Pancreas (tissue), 10 donors: ENCODE results near the gene RCAN1. TPM values are rescaled to one million over a fixed set of nuclear protein-coding genes. Genes with fewer than 3 reads are reported as not detected.
"Not testable (repeated sequence)": the region's sequence is repeated elsewhere in the genome, so short reads cannot be mapped to it uniquely, and the experiment has no call there.

Source experiments
- ATAC-seq, 4 donors: fragments of 200-7000 bp; cut with Tn5 transposase; one replicate each; pipeline versions ENCODE4 v1.8.0 to v1.9.1; 2020; ENCODE audit warnings: mild to moderate bottlenecking in 4 of 4, moderate library complexity in 4 of 4
- DNase-seq, 6 donors: peaks; one replicate each; pipeline ENCODE4 v3.0.0-alpha.2; 2020
- FAIRE-seq: peaks from 2 replicates; lab custom pipeline; 2012; peaks lifted over from hg19 to GRCh38; lab: Jason Lieb, UNC
- H3K27ac ChIP-seq, 4 donors: fragments of 200-600 bp; sonication (generic); 1 replicate in 3 of 4; 2 replicates in 1 of 4; pipeline versions ENCODE4 v1.5.0 to v1.8.0; 2020
- H3K27me3 ChIP-seq, 4 donors: fragments of 200-600 bp; one replicate each; pipeline ENCODE4 v1.8.0; 2021
- H3K36me3 ChIP-seq, 3 donors: fragments of 200-600 bp; sonication (generic) in 1 of 3; one replicate each; pipeline versions ENCODE4 v1.5.0 to v1.8.0; 2020 to 2021
- H3K4me1 ChIP-seq, 3 donors: fragments of 200-600 bp; one replicate each; pipeline ENCODE4 v1.8.0; 2021
- H3K4me3 ChIP-seq, 4 donors: fragments of 200-600 bp; sonication (generic) in 2 of 4; one replicate each; pipeline versions ENCODE4 v1.5.0 to v1.8.0; 2020 to 2021
- H3K9me3 ChIP-seq, 4 donors: fragments of 200-600 bp; one replicate each; pipeline ENCODE4 v1.8.0; 2021
- CTCF ChIP-seq, 4 donors: fragments of 200-600 bp; sonication (generic) in 3 of 4; IDR thresholded peaks; one replicate each; pipeline versions ENCODE4 v1.5.0 to v1.8.0; 2021; ENCODE audit warnings: antibody characterized with exemption in 4 of 4
- WGBS, 2 donors: extraction: QIAGEN DNeasy Blood & Tissue Kit; methylation state at CpG; one replicate each; pipeline ENCODE4 v1.1.7; 2013; 5-methylcytosine and 5-hydroxymethylcytosine counted together
- intact Hi-C, 3 donors: fragments of 100-400 bp; cut with DNase I; formaldehyde crosslinking; loops; one replicate each; pipeline versions ENCODE4 v1.11.1 to v1.14.2; 2022
- polyA plus RNA-seq, 2 donors: library from polyadenylated mRNA; stranded (reverse); fragments of 200-250 nt; gene quantifications; one replicate each; pipeline ENCODE4 v1.2.3, GENCODE V29; 2013
- total RNA-seq, 6 donors: library from RNA; stranded (reverse); fragmentation: NEBNext Ultra II Directional in 4 of 6; extraction: Animal tissue kit (Norgen Biotek cat#: 25700) in 4 of 6; gene quantifications; one replicate each; pipeline versions ENCODE4 v1.2.1 to v1.2.4, GENCODE V29; 2021 to 2023
- donor health status: healthy with polysubstance abuse.
- donor health status: DM: no; HTN: no; CAD: no; lungs with moderate emphysema.
- donor health status: DM: no; HTN: no; CAD: no.
- donor health status: control.
- donor health status: control.
- donor health status: Bipolar disorder and iron deficiency.
- donor health status: DM: yes; HTN: yes; CAD: no.
- donor health status: DM: no; HTN: no; CAD: no.
- donor health status: DM: no; HTN: no; CAD: no.
- donor health status: DM: yes; HTN: yes; CAD: no.

RCAN1 gene
- total and polyA plus RNA-seq, 8 donors = 9.5 to 19.7 (median 14.7) TPM

- 69 to 77% methylated on average over 2 of the region's 2 CpGs for WGBS, 2 donors
- no peak overlapping the region for H3K27ac ChIP-seq
- peaks cover 0 to 5% (median 5%) of the 10 kb centered on the region in 3 donors for H3K4me1 ChIP-seq
- intact Hi-C loops = no loop called here
- no peak for TF ChIP-seq CTCF (IDR thresholded peaks at IDR 0.05)
- DNase-seq (peak in 1 of 6 donors; percentile 34), FAIRE-seq (no peak), ATAC-seq (no peak)
- no peaks in the 10 kb centered on the region for H3K9me3 ChIP-seq
- no peaks in the 10 kb centered on the region for H3K27me3 ChIP-seq
- H3K36me3 ChIP-seq = no peaks in the 10 kb centered on the region
- no peak overlapping the region for H3K4me3 ChIP-seq
Measured at GRCh38 chr21:34612557-34612956, 2.4 kb downstream of the RCAN1 start.

DNA sequence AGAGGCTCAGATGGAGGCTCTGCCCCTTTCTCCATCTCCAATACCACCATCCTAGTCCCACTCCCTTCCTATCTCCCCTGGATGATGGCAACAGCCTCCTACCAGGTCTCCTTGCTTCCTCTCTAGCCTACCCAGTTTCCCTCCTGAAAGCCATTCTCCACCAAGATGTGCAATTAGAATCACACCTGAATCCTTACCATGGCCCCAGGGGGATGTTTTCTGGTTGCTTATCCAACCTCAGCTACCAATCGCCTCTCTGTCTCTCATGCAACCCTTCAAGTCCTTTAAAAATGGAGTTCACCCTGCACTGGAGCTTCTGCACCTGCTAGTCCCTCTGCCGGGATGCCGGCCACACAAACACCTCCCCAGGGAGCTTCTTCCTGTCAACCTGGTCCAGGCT, 2.9 kb downstream of the RCAN1 start:
- no peak for ATAC-seq
- intact Hi-C loops = no loop called here
- no peaks in the 10 kb centered on the region for H3K36me3 ChIP-seq
- FAIRE-seq = no peak
- no peaks in the 10 kb centered on the region for H3K9me3 ChIP-seq
- H3K27ac ChIP-seq = no peak overlapping the region
- H3K27me3 ChIP-seq = no peaks in the 10 kb centered on the region
- WGBS, 2 donors = 83 to 85% methylated on average over 3 of the region's 3 CpGs
- H3K4me3 ChIP-seq = no peak overlapping the region
- DNase-seq = no peak
- peaks cover 0 to 5% (median 5%) of the 10 kb centered on the region in 3 donors for H3K4me1 ChIP-seq
- no peak for TF ChIP-seq CTCF (IDR thresholded peaks at IDR 0.05)

- Histone ChIP-seq H3K27ac (no peak overlapping the region), H3K9me3 (no peaks in the 10 kb centered on the region), H3K4me1 (peaks cover 0 to 5% (median 5%) of the 10 kb centered on the region in 3 donors), H3K36me3 (no peaks in the 10 kb centered on the region), H3K4me3 (no peak overlapping the region), H3K27me3 (no peaks in the 10 kb centered on the region)
- no peak for DNase-seq
- TF ChIP-seq CTCF (IDR thresholded peaks at IDR 0.05) = no peak
- FAIRE-seq = no peak
- intact Hi-C loops = no loop called here
- ATAC-seq = no peak
- WGBS, 2 donors = 83 to 90% methylated on average over 3 of the region's 3 CpGs
Measured at GRCh38 chr21:34611528-34611927, 3.4 kb downstream of the RCAN1 start.

GRCh38 chr21:34609933-34610549, 4.9 kb downstream of the RCAN1 start:
- Histone ChIP-seq H3K4me1 (peaks cover 0 to 5% (median 0%) of the 10 kb centered on the region in 3 donors), H3K9me3 (no peaks in the 10 kb centered on the region), H3K4me3 (no peak overlapping the region), H3K27ac (no peak overlapping the region), H3K36me3 (no peaks in the 10 kb centered on the region), H3K27me3 (no peaks in the 10 kb centered on the region)
- intact Hi-C loops = no loop called here
- no peak for TF ChIP-seq CTCF (IDR thresholded peaks at IDR 0.05)
- 82 to 86% methylated on average over 9 of the region's 9 CpGs for WGBS, 2 donors
- no peak for FAIRE-seq
- DNase-seq = no peak
- no peak for ATAC-seq

DNA sequence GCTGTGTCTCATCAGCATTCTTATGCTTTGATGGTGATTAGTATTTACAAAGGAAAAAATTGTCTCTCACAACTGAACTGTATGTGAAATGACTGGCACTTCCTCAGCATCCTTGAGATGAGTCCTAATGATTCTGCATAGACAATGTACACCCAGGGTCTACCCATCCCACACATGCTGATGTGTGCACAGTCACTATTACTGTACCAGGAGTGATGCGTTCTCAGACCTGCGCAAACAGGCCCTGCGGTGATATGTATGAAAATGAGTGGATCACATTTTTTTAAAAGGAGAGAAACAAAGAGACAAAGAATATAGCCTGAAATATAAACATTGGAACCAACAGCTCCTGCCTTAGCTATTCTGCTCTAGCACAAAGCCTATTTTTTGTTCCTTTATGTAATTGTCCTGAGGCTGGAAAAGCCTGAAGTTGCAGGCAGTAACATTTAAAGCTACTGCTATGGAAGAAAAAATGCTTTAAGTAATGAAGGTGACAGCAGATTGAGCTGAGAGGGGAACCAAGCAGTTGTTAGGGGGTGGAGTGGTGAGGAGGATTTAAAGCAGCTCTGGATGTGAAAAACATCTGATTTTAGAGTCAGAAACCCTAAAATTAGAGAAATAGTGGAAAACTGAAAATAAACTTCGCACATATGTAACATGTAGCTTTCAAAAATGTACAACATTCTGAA, 5.5 kb downstream of the RCAN1 start:
- no peak for TF ChIP-seq CTCF (IDR thresholded peaks at IDR 0.05)
- H3K4me3 ChIP-seq = no peak overlapping the region
- intact Hi-C loops = no loop called here
- no peaks in the 10 kb centered on the region for H3K9me3 ChIP-seq
- FAIRE-seq = no peak
- no peaks in the 10 kb centered on the region for H3K36me3 ChIP-seq
- peaks cover 0 to 5% (median 0%) of the 10 kb centered on the region in 3 donors for H3K4me1 ChIP-seq
- DNase-seq = no peak
- WGBS, 2 donors = 95 to 97% methylated on average over 4 of the region's 4 CpGs
- no peak for ATAC-seq
- no peak overlapping the region for H3K27ac ChIP-seq
- no peaks in the 10 kb centered on the region for H3K27me3 ChIP-seq

- intact Hi-C loops, H3K4me3 ChIP-seq, H3K9me3 ChIP-seq, DNase-seq, H3K27ac ChIP-seq, H3K27me3 ChIP-seq, H3K4me1 ChIP-seq, H3K36me3 ChIP-seq, FAIRE-seq, ATAC-seq: not testable (repeated sequence)
- WGBS, 2 donors = 87 to 93% methylated on average over 5 of the region's 5 CpGs
Measured at GRCh38 chr21:34607376-34607775, 7.5 kb downstream of the RCAN1 start.
